WI38 (cell line): Measurements from ENCODE around the gene TNN.

ENCODE experiments used
- H3K4me3 ChIP-seq: 2 replicates; pipeline ENCODE4 v1.5.1; 2011; ENCODE audit warnings: low read depth, mild to moderate bottlenecking, control low read depth, low read length
- TF ChIP-seq, protein P1 (sequence below): IDR thresholded peaks from 2 replicates; pipeline ENCODE4 v1.5.1; 2012; ENCODE audit warnings: low read depth, mild to moderate bottlenecking, control low read depth, low read length

Gene TNN

DNA sequence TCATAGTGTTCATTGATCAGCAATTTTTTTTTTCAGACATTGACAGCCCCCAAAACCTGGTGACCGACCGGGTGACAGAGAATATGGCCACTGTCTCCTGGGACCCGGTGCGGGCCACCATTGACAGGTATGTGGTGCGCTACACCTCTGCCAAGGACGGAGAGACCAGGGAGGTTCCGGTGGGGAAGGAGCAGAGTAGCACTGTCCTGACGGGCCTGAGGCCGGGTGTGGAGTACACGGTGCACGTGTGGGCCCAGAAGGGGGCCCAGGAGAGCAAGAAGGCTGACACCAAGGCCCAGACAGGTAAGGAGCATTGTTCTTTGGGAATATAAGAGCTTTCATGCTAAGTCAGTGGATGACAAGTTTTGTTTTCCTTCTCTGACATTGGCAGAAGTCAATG lies 49.3 kb downstream of the TNN start:
- TF ChIP-seq, protein P1, sequence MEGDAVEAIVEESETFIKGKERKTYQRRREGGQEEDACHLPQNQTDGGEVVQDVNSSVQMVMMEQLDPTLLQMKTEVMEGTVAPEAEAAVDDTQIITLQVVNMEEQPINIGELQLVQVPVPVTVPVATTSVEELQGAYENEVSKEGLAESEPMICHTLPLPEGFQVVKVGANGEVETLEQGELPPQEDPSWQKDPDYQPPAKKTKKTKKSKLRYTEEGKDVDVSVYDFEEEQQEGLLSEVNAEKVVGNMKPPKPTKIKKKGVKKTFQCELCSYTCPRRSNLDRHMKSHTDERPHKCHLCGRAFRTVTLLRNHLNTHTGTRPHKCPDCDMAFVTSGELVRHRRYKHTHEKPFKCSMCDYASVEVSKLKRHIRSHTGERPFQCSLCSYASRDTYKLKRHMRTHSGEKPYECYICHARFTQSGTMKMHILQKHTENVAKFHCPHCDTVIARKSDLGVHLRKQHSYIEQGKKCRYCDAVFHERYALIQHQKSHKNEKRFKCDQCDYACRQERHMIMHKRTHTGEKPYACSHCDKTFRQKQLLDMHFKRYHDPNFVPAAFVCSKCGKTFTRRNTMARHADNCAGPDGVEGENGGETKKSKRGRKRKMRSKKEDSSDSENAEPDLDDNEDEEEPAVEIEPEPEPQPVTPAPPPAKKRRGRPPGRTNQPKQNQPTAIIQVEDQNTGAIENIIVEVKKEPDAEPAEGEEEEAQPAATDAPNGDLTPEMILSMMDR = no peak
- no peak overlapping the region for H3K4me3 ChIP-seq

DNA sequence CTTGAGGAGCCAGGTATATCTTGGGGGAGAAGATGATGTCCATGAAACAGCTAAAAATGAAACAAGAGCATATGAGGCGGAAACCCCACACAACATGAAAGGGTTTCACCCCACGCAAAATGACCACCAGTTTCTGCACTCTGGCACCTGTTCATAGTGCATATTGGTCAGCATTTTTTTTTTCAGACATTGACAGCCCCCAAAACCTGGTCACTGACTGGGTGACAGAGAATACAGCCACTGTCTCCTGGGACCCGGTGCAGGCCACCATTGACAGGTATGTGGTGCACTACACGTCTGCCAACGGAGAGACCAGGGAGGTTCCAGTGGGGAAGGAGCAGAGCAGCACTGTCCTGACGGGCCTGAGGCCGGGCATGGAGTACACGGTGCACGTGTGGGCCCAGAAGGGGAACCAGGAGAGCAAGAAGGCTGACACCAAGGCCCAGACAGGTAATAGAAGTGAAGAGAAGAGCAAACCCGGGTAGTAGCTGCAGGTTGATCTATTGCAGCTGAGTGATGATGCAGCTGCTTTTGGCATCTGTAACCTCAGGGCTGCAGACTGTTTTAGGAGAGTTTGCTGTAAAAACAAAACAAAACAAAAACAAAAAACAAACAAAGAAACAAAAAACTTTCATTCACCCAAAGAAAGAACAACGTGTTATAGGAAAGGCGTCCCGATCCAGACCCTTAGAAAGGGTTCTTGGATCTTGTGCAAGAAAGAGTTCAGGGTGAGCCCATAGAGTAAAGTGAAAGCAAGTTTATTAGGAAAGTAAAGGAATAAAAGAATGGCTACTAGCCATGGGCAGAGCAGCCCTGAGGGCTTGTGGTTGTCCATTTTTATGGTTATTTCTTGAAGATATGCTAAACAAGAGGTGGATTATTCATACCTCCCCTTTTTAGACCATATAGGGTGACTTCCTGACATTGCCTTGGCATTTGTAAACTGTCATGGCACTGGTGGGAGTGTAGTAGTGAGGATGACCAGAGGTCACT lies 51.0 kb downstream of the TNN start:
- TF ChIP-seq, protein P1 = no peak
- H3K4me3 ChIP-seq = no peak overlapping the region

DNA sequence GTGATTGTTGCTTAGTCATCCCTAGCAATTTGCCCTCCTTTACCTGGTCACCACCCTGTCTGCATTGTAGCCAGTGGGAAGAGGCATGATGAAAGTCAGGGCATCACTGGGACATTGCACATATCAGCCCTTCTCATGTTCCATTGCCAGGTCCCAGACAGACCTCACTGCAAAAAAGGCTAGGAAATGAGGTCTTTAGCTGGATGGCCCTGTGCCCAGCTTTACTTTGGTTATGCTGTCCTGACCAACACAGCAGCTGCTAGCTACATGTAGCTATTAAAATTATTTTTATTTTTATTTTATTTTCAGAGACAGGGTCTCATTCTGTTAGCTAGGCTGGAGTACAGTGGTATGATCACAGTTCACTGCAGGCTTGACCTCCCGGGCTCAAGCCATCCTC lies 52.9 kb downstream of the TNN start:
- H3K4me3 ChIP-seq = no peak overlapping the region
- TF ChIP-seq, protein P1 = no peak

DNA sequence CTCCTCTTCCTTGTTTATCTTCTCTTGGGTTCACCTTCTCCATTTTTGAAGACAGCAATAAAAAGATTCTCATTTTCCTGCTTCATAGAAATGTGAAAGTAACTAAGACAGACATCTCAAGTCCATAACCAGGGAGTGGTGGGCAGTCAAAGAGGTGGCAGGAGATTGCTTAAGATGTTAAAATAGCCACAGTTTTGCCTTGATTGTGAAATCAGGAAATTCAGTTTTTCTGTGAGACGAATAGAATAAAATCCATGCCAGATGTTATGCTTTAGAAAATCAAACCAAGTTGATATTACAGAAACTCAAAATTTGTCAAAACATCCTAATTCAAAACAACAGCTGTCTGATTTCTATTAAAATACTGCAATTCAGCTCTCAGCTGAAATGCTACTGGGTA lies 57.2 kb downstream of the TNN start:
- TF ChIP-seq, protein P1 = no peak
- no peak overlapping the region for H3K4me3 ChIP-seq

GRCh38 chr1:175126347-175126746 lies 58.7 kb downstream of the TNN start:
- H3K4me3 ChIP-seq = no peak overlapping the region

GRCh38 chr1:175127565-175127964 lies 59.9 kb downstream of the TNN start:
- TF ChIP-seq, protein P1 = no peak
- H3K4me3 ChIP-seq = no peak overlapping the region

More at GRCh38 chr1:175126347-175126746, 58.7 kb downstream of the TNN start:
- TF ChIP-seq, protein P1 = no peak

DNA sequence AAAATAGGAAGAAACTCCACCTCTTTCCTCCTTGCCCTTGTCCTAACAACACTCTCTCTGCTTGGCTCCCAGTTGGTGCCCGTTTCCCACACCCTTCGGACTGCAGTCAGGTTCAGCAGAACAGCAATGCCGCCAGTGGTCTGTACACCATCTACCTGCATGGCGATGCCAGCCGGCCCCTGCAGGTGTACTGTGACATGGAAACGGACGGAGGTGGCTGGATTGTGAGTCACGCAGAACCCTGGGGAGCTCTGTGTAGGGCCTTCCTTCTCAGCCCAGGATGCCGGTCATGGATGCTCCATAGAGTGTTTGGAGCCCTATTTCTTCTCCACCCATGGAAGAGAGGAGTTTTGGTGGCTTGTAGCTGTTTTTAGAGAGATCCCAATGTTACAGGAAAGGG lies 60.9 kb downstream of the TNN start:
- H3K4me3 ChIP-seq = no peak overlapping the region
- TF ChIP-seq, protein P1 = no peak
